Chondrocyte (in vitro differentiated cells): ENCODE data around the gene PRKAG1. TPM values are rescaled to one million over a fixed set of nuclear protein-coding genes. Genes with fewer than 3 reads are reported as not detected.

ENCODE experiments used
- DNase-seq: peaks from one replicate; pipeline ENCODE4 v3.0.0; 2021; ENCODE audit warnings: mixed read lengths, low spot score
- H3K27ac Mint-ChIP-seq: one replicate; pipeline ENCODE4 v1.8.0; 2021; ENCODE audit warnings: mild to moderate bottlenecking, moderate library complexity, mixed read lengths; ENCODE audit not compliant: unreplicated experiment
- H3K27me3 Mint-ChIP-seq: 2 replicates; pipeline ENCODE4 v1.8.0; 2021; ENCODE audit warnings: low read depth, mixed read lengths
- H3K36me3 Mint-ChIP-seq: 2 replicates; pipeline ENCODE4 v1.8.0; 2021; ENCODE audit warnings: low read depth, mixed read lengths
- H3K4me1 Mint-ChIP-seq: 2 replicates; pipeline ENCODE4 v1.8.0; 2021; ENCODE audit warnings: low read depth, mild to moderate bottlenecking, mixed read lengths
- H3K4me3 Mint-ChIP-seq: one replicate; pipeline ENCODE4 v1.8.0; 2021; ENCODE audit warnings: mild to moderate bottlenecking, moderate library complexity, mixed read lengths; ENCODE audit not compliant: unreplicated experiment
- H3K9me3 Mint-ChIP-seq: 2 replicates; pipeline ENCODE4 v1.8.0; 2021; ENCODE audit warnings: low read depth, mixed read lengths
- CTCF ChIP-seq: fragments of 200-600 bp; sonication (generic); IDR thresholded peaks from 2 replicates; pipeline ENCODE4 v1.5.0; 2021; ENCODE audit warnings: antibody characterized with exemption, mild to moderate bottlenecking, moderate library complexity
- total RNA-seq: library from RNA; stranded (reverse); gene quantifications from 3 replicates; pipeline ENCODE4 v1.2.1, GENCODE V29; 2021

The PRKAG1 gene
- total RNA-seq, 1 donor from 2014 or later, result 61.7 TPM

GRCh38 chr12:48960834-48961233, 57.7 kb downstream of the PRKAG1 start:
- H3K4me3 Mint-ChIP-seq, result no peak overlapping the region
- no peaks in the 10 kb centered on the region for H3K36me3 Mint-ChIP-seq
- H3K4me1 Mint-ChIP-seq, result peaks cover 10% of the 10 kb centered on the region
- TF ChIP-seq CTCF, result no peak
- no peak for DNase-seq
- H3K27me3 Mint-ChIP-seq, result peaks cover 11% of the 10 kb centered on the region
- H3K27ac Mint-ChIP-seq, result no peak overlapping the region
- H3K9me3 Mint-ChIP-seq, result no peaks in the 10 kb centered on the region

GRCh38 chr12:48958049-48958388, 60.6 kb downstream of the PRKAG1 start:
- H3K9me3 Mint-ChIP-seq, result no peaks in the 10 kb centered on the region
- H3K27ac Mint-ChIP-seq, result peak overlapping the region; percentile 93
- TF ChIP-seq CTCF, result no peak
- no peak for DNase-seq
- peak overlapping the region; percentile 98 for H3K4me3 Mint-ChIP-seq
- no peaks in the 10 kb centered on the region for H3K36me3 Mint-ChIP-seq
- H3K27me3 Mint-ChIP-seq, result peaks cover 8% of the 10 kb centered on the region
- H3K4me1 Mint-ChIP-seq, result peaks cover 27% of the 10 kb centered on the region

- DNase-seq, result peak; percentile 98
- Mint-ChIP-seq H3K4me3 (peak within 1 kb of the TSS; percentile 98), H3K9me3 (no peaks in the 10 kb centered on the region), H3K4me1 (peaks cover 27% of the 10 kb centered on the region), H3K27me3 (peaks cover 8% of the 10 kb centered on the region), H3K27ac (peak within 1 kb of the TSS; percentile 93), H3K36me3 (no peaks in the 10 kb centered on the region)
- peak; percentile 45 for TF ChIP-seq CTCF
Measured at GRCh38 chr12:48957141-48958048, 61.2 kb downstream of the PRKAG1 start, which contains the start of gene ARF3. TSS of gene ARF3 (minus strand) at chr12:48957487. CDS start at chr12:48941095, 16,392 bp downstream.

GRCh38 chr12:48956279-48957140, 62.1 kb downstream of the PRKAG1 start:
- DNase-seq, result peak; percentile 93
- H3K27me3 Mint-ChIP-seq, result peaks cover 8% of the 10 kb centered on the region
- H3K4me1 Mint-ChIP-seq, result peaks cover 27% of the 10 kb centered on the region
- no peaks in the 10 kb centered on the region for H3K36me3 Mint-ChIP-seq
- H3K27ac Mint-ChIP-seq, result peak overlapping the region; percentile 93
- H3K4me3 Mint-ChIP-seq, result peak overlapping the region; percentile 98
- peak; percentile 54 for TF ChIP-seq CTCF
- no peaks in the 10 kb centered on the region for H3K9me3 Mint-ChIP-seq
